Stimulated activated effector memory CD8-positive, alpha-beta T cell treated with anti-CD3 and anti-CD28 coated beads, Interleukin-12 subunit alpha, Interleukin-12 subunit beta, amount 100 ng/mL, for 72 hours (primary cell): ENCODE results near the gene PPY.
"Not testable (repeated sequence)": the region's sequence is repeated elsewhere in the genome, so short reads cannot be mapped to it uniquely, and the experiment has no call there.

Experiments
- ATAC-seq: fragments of 150-1000 bp; cut with Tn5 transposase; 2 replicates; pipeline ENCODE4 v1.10.0; 2021
- DNase-seq, 2 donors: peaks; one replicate each; pipeline ENCODE4 v3.0.0; 2021 to 2022; ENCODE audit warnings: low spot score in 2 of 2
- H3K27ac Mint-ChIP-seq: one replicate; pipeline ENCODE4 v1.8.0; 2022; ENCODE audit warnings: mild to moderate bottlenecking, mixed read lengths
- H3K36me3 Mint-ChIP-seq: one replicate; pipeline ENCODE4 v1.8.0; 2022; ENCODE audit warnings: mild to moderate bottlenecking, mixed read lengths
- H3K4me1 Mint-ChIP-seq: one replicate; pipeline ENCODE4 v1.8.0; 2022; ENCODE audit warnings: mixed read lengths
- H3K4me3 Mint-ChIP-seq: one replicate; pipeline ENCODE4 v1.8.0; 2022; ENCODE audit warnings: mild to moderate bottlenecking, mixed read lengths
- H3K9me3 Mint-ChIP-seq: one replicate; pipeline ENCODE4 v1.8.0; 2022; ENCODE audit warnings: mixed read lengths

Gene PPY

DNA sequence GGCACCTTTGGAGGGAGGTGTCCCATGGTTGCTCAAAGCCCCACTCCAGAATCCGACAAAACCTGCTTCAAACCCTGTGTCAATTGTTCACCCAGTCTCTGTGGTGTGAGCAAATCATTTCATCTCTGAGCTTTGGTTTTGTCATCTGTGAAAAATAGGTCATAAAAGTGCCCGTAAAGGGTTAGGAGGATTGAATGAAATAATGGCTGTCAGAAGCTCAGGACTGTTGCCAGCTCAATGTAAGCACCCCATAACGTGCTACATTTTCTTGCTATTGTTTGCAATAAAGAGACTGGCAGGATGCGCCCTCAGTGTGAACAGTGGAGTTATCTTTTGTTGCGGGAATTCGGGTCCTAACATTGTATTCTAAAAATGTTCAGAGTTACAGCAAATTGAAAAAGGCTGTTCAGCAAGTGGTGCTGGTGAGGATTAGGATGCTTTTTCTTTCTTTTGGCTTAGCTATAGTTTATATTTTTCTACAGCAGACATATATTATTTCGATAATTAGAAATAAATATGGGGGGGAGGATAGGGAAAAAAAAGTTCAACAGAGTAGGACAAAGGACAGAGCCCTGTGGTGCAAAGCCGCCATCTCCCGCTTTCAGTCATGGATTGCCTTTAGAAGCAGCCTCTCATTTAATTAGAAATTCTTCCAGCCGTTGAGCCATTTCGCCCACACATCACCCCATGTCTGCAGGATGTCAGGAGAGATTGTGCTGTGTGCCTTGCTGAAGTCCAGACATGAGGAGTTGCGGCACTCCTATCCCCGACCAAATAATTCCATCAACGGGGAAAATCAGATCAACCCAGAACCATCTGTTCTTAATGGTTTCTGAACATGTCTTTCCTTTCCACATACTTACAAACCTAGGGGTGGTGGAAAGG, 32.3 kb upstream of the PPY start:
- Mint-ChIP-seq H3K36me3 (no peaks in the 10 kb centered on the region), H3K4me3 (no peak overlapping the region), H3K9me3 (no peaks in the 10 kb centered on the region), H3K4me1 (no peaks in the 10 kb centered on the region), H3K27ac (no peak overlapping the region)
- no peak for ATAC-seq
- DNase-seq, result no peak

DNA sequence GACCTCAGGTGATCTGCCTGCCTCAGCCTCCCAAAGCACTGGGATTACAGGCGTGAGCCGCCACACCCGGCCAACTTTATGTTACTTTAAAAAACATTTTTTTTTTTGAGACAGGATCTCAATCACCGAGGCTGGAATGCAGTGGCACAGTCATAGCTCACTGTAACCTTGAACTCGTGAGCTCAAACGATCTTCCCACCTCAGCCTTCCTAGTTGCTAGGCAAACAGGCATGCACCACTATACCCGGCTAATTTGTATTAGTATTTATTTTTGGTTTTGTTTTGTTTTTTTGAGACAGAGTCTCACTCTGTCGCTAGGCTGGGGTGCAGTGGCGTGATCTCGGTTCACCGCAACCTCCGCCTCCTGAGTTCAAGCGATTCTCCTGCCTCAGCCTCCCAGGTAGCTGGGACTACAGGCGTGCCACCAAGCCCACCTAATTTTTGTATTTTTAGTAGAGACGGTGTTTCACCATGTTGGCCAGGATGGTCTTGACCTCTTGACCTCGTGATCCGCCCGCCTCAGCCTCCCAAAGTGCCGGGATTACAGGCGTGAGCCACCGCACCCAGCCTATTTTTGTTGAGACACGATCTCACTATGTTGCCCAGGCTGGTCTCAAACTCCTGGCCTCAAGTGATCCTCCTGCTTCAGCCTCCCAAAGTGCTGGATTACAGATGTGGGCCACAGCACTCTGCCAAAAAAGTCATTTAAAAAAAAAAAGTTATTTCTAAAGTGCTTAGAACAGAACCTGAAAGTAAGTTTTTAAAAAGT, 30.4 kb upstream of the PPY start:
- not testable (repeated sequence) for H3K27ac Mint-ChIP-seq, H3K4me1 Mint-ChIP-seq, H3K4me3 Mint-ChIP-seq, DNase-seq, H3K9me3 Mint-ChIP-seq, H3K36me3 Mint-ChIP-seq, ATAC-seq

DNA sequence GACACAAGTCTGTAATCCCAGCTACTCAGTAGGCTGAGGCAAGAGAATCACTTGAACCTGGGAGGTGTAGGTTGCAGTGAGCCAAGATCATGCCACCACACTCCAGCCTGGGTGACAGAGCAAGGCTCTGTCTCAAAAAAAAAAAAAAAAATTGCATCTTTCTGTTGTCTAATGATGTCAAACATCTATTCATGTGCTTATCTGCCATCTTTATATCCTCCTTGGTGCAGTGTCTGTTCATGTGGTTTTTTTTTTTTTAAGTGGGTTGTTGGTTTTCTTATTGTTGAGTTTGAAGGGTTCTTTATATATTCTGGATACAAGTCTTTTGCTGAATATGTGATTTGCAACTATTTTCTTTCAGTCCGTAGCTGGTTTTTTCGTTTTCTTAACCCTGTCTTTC, 29.2 kb upstream of the PPY start:
- not testable (repeated sequence) for H3K4me3 Mint-ChIP-seq, H3K36me3 Mint-ChIP-seq, H3K27ac Mint-ChIP-seq, H3K4me1 Mint-ChIP-seq, H3K9me3 Mint-ChIP-seq, DNase-seq, ATAC-seq

DNA sequence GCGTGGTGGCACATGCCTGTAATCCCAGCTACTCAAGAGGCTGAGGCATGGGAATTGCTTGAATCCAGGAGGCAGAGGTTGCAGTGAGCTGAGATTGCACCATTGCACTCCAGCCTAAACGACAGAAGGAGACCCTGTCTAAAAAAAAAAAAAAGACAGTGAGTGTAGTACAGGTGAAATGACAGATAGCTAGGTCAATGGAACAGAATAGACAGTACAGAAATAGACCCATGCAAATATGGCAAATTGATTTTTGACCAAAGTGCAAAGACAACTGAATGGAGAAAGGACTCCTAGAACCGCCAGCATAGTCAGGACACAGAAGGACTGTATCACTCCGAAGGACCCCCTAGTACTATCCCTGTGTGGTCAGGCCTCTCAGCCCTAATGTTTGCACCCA, 28.1 kb upstream of the PPY start:
- Mint-ChIP-seq H3K27ac (no peak overlapping the region), H3K9me3 (no peaks in the 10 kb centered on the region), H3K36me3 (no peaks in the 10 kb centered on the region), H3K4me3 (no peak overlapping the region), H3K4me1 (no peaks in the 10 kb centered on the region)
- no peak for DNase-seq
- peak; percentile 24 for ATAC-seq

DNA sequence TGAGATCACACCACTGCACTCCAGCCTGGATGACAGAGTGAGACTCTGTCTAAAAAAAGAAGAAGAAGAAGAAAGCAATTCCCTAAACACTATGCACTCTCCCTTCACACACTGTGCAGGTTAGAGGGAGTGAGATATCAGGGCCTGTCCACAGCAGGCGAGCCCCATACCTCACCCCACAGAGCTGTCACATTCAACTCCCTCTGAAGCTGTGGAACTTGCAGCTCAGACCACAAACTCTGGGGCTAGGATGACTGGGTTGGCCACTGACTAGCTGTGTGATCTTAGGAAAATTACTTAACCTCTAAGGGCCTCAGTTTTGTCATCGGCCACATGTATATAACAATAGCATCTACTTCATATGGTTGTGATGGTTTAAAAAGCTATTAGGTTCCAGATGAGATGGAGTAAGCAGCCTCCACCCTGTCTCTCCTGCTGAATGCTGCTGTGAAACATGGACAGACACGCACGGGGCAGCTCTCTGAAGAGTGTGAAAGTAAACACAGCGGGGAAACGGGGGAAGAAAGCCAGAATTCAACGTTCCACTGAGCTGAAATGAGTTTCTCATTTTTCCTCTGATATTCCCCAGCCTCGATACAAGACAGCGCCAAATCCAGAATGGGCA, 25.1 kb upstream of the PPY start:
- H3K27ac Mint-ChIP-seq, result no peak overlapping the region
- DNase-seq (no peak), ATAC-seq (peak; percentile 87)
- H3K9me3 Mint-ChIP-seq, result no peaks in the 10 kb centered on the region
- no peak overlapping the region for H3K4me3 Mint-ChIP-seq
- no peaks in the 10 kb centered on the region for H3K4me1 Mint-ChIP-seq
- H3K36me3 Mint-ChIP-seq, result no peaks in the 10 kb centered on the region

DNA sequence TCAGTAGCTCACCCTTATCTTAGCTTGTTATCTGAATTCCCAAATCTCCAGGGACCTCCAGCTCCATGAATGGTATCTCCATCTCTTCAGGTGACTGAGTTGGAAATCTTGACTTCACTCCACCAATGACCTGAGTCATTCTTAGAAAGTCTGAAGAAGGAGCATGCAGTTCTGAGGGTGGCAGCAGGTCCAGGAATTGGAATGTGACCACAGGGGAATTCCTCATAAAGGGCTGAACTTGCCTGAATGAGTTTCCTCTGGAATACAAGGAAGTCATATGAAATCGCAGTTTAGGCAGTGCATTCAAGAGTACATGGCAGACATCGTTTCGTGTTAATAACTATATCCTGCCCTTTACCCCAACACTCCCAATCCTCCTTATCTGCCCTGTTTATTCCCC, 24.0 kb upstream of the PPY start:
- H3K4me1 Mint-ChIP-seq, result no peaks in the 10 kb centered on the region
- H3K9me3 Mint-ChIP-seq, result no peaks in the 10 kb centered on the region
- H3K4me3 Mint-ChIP-seq, result no peak overlapping the region
- no peaks in the 10 kb centered on the region for H3K36me3 Mint-ChIP-seq
- no peak for ATAC-seq
- no peak for DNase-seq
- H3K27ac Mint-ChIP-seq, result no peak overlapping the region

DNA sequence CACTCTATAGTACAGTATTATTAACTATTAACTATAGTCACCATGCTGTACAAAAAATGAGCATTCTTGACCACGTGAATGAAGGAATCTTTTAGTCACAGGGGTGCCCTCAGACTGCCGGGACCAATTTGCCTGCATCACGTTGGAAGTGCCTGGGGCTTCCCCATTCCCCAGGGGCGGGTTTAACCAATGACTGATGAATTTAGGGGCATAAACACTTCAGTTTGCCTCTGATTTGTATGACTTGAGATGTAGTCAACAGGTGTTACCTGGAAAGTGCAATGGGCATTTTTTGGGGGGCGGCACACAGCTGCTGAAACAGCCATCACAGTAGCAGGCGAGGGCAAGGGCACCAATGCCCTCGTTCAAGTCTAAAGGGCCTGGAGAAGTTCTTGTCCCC, 20.2 kb upstream of the PPY start:
- Mint-ChIP-seq H3K36me3 (no peaks in the 10 kb centered on the region), H3K27ac (no peak overlapping the region), H3K4me3 (no peak overlapping the region), H3K4me1 (no peaks in the 10 kb centered on the region), H3K9me3 (no peaks in the 10 kb centered on the region)
- no peak for DNase-seq
- no peak for ATAC-seq

DNA sequence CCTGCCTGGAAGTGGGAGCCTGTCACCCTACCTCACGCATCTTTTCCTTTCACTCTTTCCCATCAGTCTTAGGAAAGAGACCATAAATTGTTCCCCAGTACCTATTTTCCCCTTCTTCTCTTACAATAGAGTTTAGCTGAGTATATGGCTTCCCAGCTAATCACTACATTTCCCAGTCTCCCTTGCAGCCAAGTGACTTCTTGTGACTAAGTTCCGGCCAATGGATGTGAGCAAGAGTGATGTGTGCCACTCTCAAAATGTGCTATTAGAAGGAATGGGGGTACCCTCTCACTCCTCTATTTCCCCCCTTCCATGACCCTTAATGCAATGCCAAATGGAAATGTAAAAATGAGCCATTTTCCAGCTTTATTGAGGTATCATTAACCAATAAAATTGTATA, 19.7 kb upstream of the PPY start:
- Mint-ChIP-seq H3K27ac (no peak overlapping the region), H3K36me3 (no peaks in the 10 kb centered on the region), H3K4me1 (no peaks in the 10 kb centered on the region), H3K4me3 (no peak overlapping the region), H3K9me3 (no peaks in the 10 kb centered on the region)
- ATAC-seq (no peak), DNase-seq (no peak)

DNA sequence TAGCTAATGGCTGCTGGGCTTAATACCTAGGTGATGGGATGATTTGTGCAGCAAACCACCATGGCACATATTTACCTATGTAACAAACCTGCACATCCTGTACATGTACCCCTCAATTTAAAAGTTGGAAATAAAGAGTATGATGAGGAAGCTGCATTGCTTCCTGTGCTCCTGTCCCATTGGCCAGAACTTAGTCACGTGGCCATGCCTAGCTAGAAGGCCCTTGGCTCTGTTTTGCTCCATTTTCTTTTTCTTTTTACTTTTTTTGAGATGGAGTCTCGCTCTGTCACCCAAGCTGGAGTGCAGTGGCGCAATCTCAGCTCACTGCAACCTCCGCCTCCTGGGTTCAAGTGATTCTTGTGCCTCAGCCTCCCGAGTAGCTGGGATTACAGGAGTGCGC, 19.0 kb upstream of the PPY start:
- H3K4me3 Mint-ChIP-seq, H3K9me3 Mint-ChIP-seq, H3K4me1 Mint-ChIP-seq, H3K36me3 Mint-ChIP-seq, ATAC-seq, DNase-seq, H3K27ac Mint-ChIP-seq: not testable (repeated sequence)

DNA sequence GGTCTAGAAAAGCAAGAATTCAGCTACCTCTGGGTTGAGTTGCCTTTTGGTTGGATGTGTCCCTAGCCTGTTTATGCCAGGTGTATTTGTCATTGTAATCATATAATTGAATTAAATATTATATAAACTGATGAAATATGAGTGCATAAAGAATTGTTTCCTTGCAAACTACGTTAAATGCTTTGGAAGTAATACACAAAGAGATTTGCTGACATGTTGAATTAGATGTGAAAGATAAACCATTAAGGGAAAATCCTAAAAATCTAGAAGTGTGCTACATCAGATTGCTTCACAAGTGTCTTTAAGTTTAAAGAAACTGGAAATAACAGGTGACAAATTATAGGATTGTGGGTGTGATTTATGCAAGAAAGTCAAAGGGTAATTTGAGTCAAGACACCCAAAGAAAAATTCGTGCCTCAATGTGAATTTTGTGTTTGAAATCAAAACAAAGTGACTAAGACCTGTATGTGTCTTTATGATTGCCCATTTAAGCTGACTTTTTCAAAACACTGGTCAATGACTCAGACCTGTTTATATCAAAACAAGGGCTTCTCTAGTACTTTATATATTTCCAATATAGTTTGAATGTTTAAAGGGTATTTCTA, 16.6 kb upstream of the PPY start:
- no peaks in the 10 kb centered on the region for H3K9me3 Mint-ChIP-seq
- no peaks in the 10 kb centered on the region for H3K36me3 Mint-ChIP-seq
- ATAC-seq (peak; percentile 82), DNase-seq (no peak)
- H3K4me1 Mint-ChIP-seq, result no peaks in the 10 kb centered on the region
- H3K27ac Mint-ChIP-seq, result no peak overlapping the region
- no peak overlapping the region for H3K4me3 Mint-ChIP-seq

DNA sequence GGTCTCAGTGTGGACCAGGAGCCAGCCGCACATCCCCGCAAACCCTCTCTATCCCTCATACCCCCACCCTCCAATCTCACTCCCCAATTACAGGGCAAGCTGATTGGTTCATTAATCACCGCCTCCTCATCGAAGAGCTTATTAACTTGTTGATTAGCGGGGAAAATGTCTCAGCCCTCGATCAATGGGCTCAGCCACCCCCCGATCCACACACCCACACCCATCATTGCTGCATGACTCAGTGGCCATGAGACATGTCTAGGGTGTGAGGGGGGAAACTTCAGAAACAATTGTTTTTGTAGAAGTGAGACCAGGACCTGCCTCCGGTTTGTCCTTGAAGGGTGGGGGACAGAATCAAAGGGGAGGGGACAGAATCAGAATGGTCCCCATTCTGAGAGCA, 13.9 kb upstream of the PPY start:
- no peak for DNase-seq
- H3K4me1 Mint-ChIP-seq, result peaks cover 11% of the 10 kb centered on the region
- no peak overlapping the region for H3K27ac Mint-ChIP-seq
- no peaks in the 10 kb centered on the region for H3K36me3 Mint-ChIP-seq
- ATAC-seq, result no peak
- H3K4me3 Mint-ChIP-seq, result no peak overlapping the region
- H3K9me3 Mint-ChIP-seq, result no peaks in the 10 kb centered on the region

DNA sequence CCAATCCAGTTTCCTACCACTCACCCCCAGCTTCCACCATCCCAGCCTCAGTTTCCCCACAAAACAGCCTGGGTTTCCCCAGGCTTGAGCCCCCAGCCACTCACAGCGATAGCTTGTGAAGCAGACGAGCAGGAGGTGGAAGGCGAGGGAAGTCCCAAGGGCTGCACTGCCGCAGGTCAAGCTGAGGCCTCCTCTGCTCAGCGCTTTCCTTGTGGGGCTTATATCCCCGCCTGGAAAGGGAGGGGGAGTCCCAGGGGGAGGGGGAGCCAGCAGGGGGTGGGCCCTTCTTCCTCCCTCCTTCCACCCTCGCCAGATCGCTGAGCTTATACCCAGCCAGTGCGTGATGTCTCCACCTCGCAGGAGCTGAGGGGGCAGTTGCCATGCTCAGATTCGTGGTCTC, 11.5 kb upstream of the PPY start, which contains the start of gene PYY:
TSS of gene PYY (minus strand) at position 195 of the 400 bp plus-strand sequence. CDS start 457 bp downstream, outside the sequence.
- H3K4me1 Mint-ChIP-seq, result peaks cover 11% of the 10 kb centered on the region
- no peak within 1 kb of the TSS for H3K27ac Mint-ChIP-seq
- ATAC-seq (no peak), DNase-seq (no peak)
- H3K4me3 Mint-ChIP-seq, result peak within 1 kb of the TSS; percentile 37
- no peaks in the 10 kb centered on the region for H3K36me3 Mint-ChIP-seq
- H3K9me3 Mint-ChIP-seq, result no peaks in the 10 kb centered on the region

DNA sequence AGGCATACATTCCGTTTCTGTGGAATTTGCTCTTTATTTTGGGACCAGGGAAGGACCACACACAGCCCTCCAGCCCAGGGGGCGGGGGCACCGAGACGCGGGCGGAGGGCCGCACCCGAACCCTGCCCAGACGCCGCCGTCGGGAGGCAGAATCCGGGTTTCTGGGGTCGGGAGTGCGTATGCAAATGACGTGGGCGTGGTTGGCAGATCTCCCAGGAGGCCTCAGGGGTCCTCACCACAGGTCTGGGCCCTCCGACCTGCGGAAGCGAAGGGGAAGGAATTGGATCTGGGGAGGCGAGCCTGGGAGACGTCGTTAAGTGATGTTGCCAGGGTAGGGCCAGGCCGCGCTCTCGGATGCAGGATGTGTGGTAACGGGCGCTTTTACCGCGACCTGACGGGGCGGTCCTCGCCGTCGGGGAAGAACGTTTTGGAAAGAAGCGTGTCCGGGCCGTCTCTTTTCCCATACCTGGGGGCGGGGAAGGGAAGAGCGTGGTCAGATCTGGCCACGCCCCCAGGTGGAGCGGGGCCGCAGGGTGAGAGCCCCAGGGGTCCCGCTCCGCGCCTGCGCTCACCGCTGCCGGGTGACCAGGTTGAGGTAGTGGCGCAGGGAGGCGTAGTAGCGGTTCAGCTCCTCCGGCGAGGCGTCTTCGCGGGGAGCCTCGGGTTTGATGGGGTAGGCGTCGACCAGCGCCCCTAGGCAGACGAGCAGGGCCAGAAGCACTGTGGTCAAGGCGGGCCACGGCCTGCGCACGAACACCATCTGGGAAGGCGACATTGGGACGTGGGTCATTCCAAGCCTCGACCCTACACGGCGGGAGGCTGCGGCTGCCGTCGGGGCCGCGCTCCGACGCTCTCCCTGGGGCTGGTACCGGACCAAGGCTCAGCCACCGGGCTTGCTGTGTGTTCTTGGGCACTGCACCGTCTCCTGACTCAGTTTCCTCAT, 10.7 kb upstream of the PPY start:
- no peaks in the 10 kb centered on the region for H3K9me3 Mint-ChIP-seq
- DNase-seq, result no peak
- peak overlapping the region; percentile 37 for H3K4me3 Mint-ChIP-seq
- no peak overlapping the region for H3K27ac Mint-ChIP-seq
- no peak for ATAC-seq
- peaks cover 11% of the 10 kb centered on the region for H3K4me1 Mint-ChIP-seq
- no peaks in the 10 kb centered on the region for H3K36me3 Mint-ChIP-seq

DNA sequence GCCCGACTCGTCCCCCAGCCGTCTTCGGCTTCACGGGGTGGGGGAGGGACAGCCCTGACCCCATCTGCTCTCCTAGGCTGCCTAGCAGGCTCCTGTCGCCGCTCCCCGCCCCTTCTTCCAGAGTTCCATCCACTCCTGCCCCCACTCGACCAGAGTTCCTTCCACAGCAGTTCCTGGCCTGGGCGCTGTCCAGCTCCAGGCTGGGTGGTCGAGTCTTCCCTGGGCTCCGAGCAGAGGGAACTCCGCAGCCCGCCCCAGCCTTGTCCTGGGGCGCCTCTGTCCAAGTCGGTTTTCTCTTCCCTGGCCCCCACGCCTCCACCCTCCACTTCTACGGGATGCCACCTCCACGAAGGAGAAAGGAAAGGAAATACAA, 10.1 kb upstream of the PPY start:
- H3K36me3 Mint-ChIP-seq, result no peaks in the 10 kb centered on the region
- no peak overlapping the region for H3K27ac Mint-ChIP-seq
- peaks cover 11% of the 10 kb centered on the region for H3K4me1 Mint-ChIP-seq
- no peaks in the 10 kb centered on the region for H3K9me3 Mint-ChIP-seq
- DNase-seq (no peak), ATAC-seq (no peak)
- peak overlapping the region; percentile 37 for H3K4me3 Mint-ChIP-seq
